Endothelial cell of umbilical vein (primary cell): ENCODE results near the gene CD151. TPM values are rescaled to one million over a fixed set of nuclear protein-coding genes. Genes with fewer than 3 reads are reported as not detected.

Experiments
- BruUV-seq: library from RNA; stranded (reverse); fragments of 400-500 nt; replicated peaks from 2 replicates; lab custom pipeline; 2021; lab: Mats Ljungman, UMichigan
- CTCF ChIA-PET: fragments of 300-600, 350-600 bp; sonication (Branson Sonifier 250); formaldehyde crosslinking; loops from one replicate; lab custom pipeline; 2021; ENCODE audit warnings: antibody characterized with exemption, inconsistent platforms; lab: Charles Lee
- POLR2A ChIA-PET: fragments of 300-600, 350-600 bp; sonication (Branson Sonifier 250); formaldehyde crosslinking; loops from one replicate; lab custom pipeline; 2021; ENCODE audit warnings: antibody characterized with exemption, inconsistent platforms; lab: Charles Lee
- DNase-seq: peaks from one replicate; pipeline ENCODE4 v3.0.0-alpha.2; 2011; ENCODE audit warnings: low read depth, low spot score
- FAIRE-seq: peaks from 2 replicates; lab custom pipeline; 2011; peaks lifted over from hg19 to GRCh38; lab: Jason Lieb, UNC
- H2AFZ ChIP-seq: 2 replicates; pipeline ENCODE4 v1.6.0; 2012; ENCODE audit warnings: low read depth, low read length, control low read depth, inconsistent platforms
- H3K27ac ChIP-seq: 2 replicates; pipeline ENCODE4 v1.5.1; 2011; ENCODE audit warnings: low read depth, mild to moderate bottlenecking, control low read depth, low read length, moderate library complexity; ENCODE audit not compliant: insufficient read depth
- H3K27me3 ChIP-seq, 2 experiments: 2 replicates each; pipeline versions ENCODE4 v1.6.0 to v1.6.1; 2011; ENCODE audit warnings: low read length in 2 of 2, mixed read lengths in 1 of 2; ENCODE audit not compliant: control insufficient read depth in 2 of 2, insufficient read depth in 2 of 2
- H3K36me3 ChIP-seq, 2 experiments: 2 replicates in 1 of 2; 3 replicates in 1 of 2; pipeline ENCODE4 v1.5.1; 2011; ENCODE audit warnings: low read length in 2 of 2, mild to moderate bottlenecking in 1 of 2, moderate library complexity in 1 of 2; ENCODE audit not compliant: control insufficient read depth in 2 of 2, insufficient read depth in 2 of 2; ENCODE audit errors: extremely low read depth in 1 of 2
- H3K4me1 ChIP-seq: 3 replicates; pipeline ENCODE4 v1.5.1; 2011; ENCODE audit warnings: mild to moderate bottlenecking, low read length; ENCODE audit not compliant: control insufficient read depth, insufficient read depth; ENCODE audit errors: extremely low read depth
- H3K4me2 ChIP-seq: 2 replicates; pipeline ENCODE4 v1.6.1; 2011; ENCODE audit warnings: low read length, control low read depth, mixed read lengths; ENCODE audit not compliant: insufficient read depth
- H3K4me3 ChIP-seq, 3 experiments: fragments of 200-600 bp in 1 of 3; sonication (generic), shearing (Covaris generic) in 1 of 3; replicated peaks in 1 of 3; 2 replicates each; pipeline ENCODE4 v1.5.1; 2011 to 2016; ENCODE audit warnings: control low read depth in 3 of 3, low read length in 3 of 3, mild to moderate bottlenecking in 2 of 3, inconsistent platforms in 1 of 3, low read depth in 1 of 3, moderate library complexity in 1 of 3; ENCODE audit not compliant: insufficient read depth in 1 of 3
- H3K79me2 ChIP-seq: 2 replicates; pipeline ENCODE4 v1.6.0; 2012; ENCODE audit warnings: low read length, inconsistent platforms; ENCODE audit not compliant: control insufficient read depth, insufficient read depth
- H3K9ac ChIP-seq: replicated peaks from 2 replicates; pipeline ENCODE3; 2011; ENCODE audit warnings: low read length, control low read depth; ENCODE audit not compliant: insufficient read depth; ENCODE audit errors: extremely low read depth
- H3K9me1 ChIP-seq: replicated peaks from 3 replicates; pipeline ENCODE4 v1.6.0; 2011; ENCODE audit warnings: mild to moderate bottlenecking, low read length; ENCODE audit not compliant: control insufficient read depth, insufficient read depth; ENCODE audit errors: extremely low read depth
- H3K9me3 ChIP-seq: replicated peaks from 2 replicates; pipeline ENCODE4 v1.5.1; 2012; ENCODE audit warnings: low read length, inconsistent platforms; ENCODE audit not compliant: control insufficient read depth, insufficient read depth
- H4K20me1 ChIP-seq: replicated peaks from 2 replicates; pipeline ENCODE3; 2011; ENCODE audit warnings: mild to moderate bottlenecking, low read length; ENCODE audit not compliant: control insufficient read depth, insufficient read depth; ENCODE audit errors: extremely low read depth
- EZH2 ChIP-seq: IDR thresholded peaks from 2 replicates; pipeline ENCODE4 v1.6.1; 2012; ENCODE audit warnings: borderline replicate concordance, low read depth, mild to moderate bottlenecking, moderate library complexity, low read length, inconsistent platforms; ENCODE audit not compliant: severe bottlenecking
- JUN ChIP-seq: IDR thresholded peaks from 2 replicates; pipeline ENCODE4 v1.6.1; 2011; ENCODE audit warnings: borderline replicate concordance, low read depth; ENCODE audit not compliant: insufficient read length, insufficient read depth
- POLR2A ChIP-seq: IDR thresholded peaks from 2 replicates; pipeline ENCODE4 v1.6.1; 2012; ENCODE audit warnings: low read depth, mild to moderate bottlenecking, control low read depth, low read length
- POLR2AphosphoS5 ChIP-seq: IDR thresholded peaks from 2 replicates; pipeline ENCODE4 v1.6.1; 2012; ENCODE audit warnings: low read depth, mild to moderate bottlenecking, control low read depth, low read length, moderate library complexity; ENCODE audit not compliant: insufficient read depth
- dilution Hi-C: fragments of 300-500 bp; cut with MboI; formaldehyde crosslinking; loops from one replicate; pipeline ENCODE4 v1.15.0; 2019; ENCODE audit warnings: low sequenced_read_pairs; ENCODE audit not compliant: extremely low pct_ligation_motif_present
- intact Hi-C: fragments of 100-400 bp; cut with micrococcal nuclease; formaldehyde crosslinking; loops from one replicate; pipeline ENCODE4 v1.10.0; 2022
- polyA plus RNA-seq, 4 experiments: library from polyadenylated mRNA; depleted of rRNA in 3 of 4; stranded (reverse) in 3 of 4; unstranded in 1 of 4; fragments of >200 nt; gene quantifications; 2 replicates each; pipeline versions ENCODE4 v1.2.1 to v1.2.3, GENCODE V29; 2011 to 2012; ENCODE audit warnings: missing spikeins in 1 of 4
- total RNA-seq: library from RNA; stranded (reverse); gene quantifications from 2 replicates; pipeline ENCODE4 v1.2.3, GENCODE V29; 2021

The CD151 gene
- total and polyA plus RNA-seq, 2 donors (not counting 3 experiments of a cell fraction or from before 2014, with no cell fraction given): 515 to 1,090 TPM

DNA sequence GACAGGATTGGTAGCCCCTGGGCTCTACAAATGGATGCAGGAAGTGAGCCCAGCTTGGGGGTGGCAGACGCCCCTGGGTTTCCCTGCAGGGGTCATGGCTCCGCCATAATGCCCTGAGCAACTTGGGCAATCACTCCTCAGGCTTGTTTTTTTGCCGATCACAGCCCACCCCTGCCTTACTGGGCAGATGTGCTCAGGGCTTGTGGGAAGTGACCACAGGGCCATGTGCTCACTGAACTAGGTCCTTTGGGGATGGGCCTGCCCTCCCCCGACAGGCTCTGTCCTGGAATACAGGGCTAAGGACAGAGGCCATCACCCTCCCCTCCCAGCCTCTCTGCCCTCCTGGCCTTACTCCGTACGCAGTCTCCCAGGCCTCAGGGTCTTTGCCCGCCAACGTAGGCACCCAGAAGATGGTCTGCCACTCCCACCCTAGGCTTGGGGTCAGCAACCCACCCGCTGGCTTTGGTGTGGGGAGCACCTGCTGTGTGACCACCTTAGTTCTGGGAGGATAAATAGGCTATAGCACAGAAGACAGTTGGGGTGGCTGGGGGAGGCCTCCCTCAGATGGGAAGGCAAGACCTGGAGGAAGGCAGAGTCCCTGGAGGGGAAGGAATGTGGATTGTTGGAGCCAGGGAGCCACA, 19.2 kb upstream of the CD151 start:
- peak; percentile 43 for TF ChIP-seq POLR2AphosphoS5
- no peak for TF ChIP-seq JUN
- TF ChIP-seq EZH2: no peak
- CTCF ChIA-PET: no interaction called here
- Histone ChIP-seq H3K4me2 (no peak overlapping the region), H4K20me1 (no peaks in the 10 kb centered on the region), H3K27ac (no peak overlapping the region), H2AFZ (no peak overlapping the region), H3K36me3 (peaks cover 5 to 25% of the 10 kb centered on the region in 2 experiments), H3K79me2 (peaks cover 33% of the 10 kb centered on the region), H3K9me3 (no peaks in the 10 kb centered on the region), H3K27me3 (no peaks in the 10 kb centered on the region), H3K4me3 (no peak overlapping the region), H3K9me1 (no peaks in the 10 kb centered on the region), H3K4me1 (peaks cover 16% of the 10 kb centered on the region), H3K9ac (no peak overlapping the region)
- dilution Hi-C loops (no loop called here), intact Hi-C loops (no loop called here)
- POLR2A ChIA-PET: no interaction called here
- no TSS peak for BruUV-seq
- DNase-seq (no peak), FAIRE-seq (no peak)

DNA sequence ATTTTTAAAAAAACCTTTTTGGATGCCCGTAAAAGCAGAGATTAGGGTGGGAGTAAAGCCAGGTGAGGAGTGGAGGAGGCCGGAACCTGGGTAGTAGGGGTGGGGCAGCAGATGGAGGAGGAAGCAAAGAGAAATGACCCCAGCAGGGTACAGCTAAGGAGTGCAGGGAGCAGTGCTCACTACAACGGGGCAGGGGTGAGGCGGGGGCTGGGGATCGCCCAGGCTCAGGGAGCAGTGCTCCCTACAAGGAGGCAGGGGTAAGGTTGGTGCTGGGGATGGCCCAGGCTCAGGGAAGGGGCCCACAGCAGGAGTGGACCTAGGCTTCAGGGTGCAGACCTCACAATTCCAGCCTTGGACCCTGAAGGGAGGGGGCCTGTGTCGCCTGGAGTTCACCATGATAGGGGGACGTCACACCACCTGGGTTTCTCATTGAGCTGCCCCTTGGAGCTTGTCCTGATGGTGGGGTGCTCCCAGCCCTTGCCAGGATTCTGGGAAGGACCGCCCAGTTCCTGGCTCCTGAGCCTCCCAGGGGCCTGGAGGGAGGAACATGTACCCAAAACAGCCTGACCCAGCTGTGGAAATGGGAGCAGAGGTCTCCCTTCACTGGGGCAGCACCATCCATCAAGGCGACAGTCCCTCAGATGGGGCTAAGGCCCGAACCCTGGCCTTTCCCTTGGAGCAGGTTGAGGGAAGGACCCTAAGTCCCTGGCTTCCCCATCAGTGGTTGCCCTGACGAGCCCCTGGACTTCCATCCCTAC, 16.9 kb upstream of the CD151 start:
- peaks cover 5 to 25% of the 10 kb centered on the region in 2 experiments for H3K36me3 ChIP-seq
- POLR2A ChIA-PET: no interaction called here
- H3K9ac ChIP-seq: no peak overlapping the region
- H3K4me3 ChIP-seq: no peak overlapping the region
- intact Hi-C loops: no loop called here
- BruUV-seq: no TSS peak
- dilution Hi-C loops: no loop called here
- H4K20me1 ChIP-seq: no peaks in the 10 kb centered on the region
- H2AFZ ChIP-seq: no peak overlapping the region
- H3K4me2 ChIP-seq: no peak overlapping the region
- peaks cover 27% of the 10 kb centered on the region for H3K79me2 ChIP-seq
- DNase-seq (no peak), FAIRE-seq (no peak)
- peaks cover 23% of the 10 kb centered on the region for H3K4me1 ChIP-seq
- CTCF ChIA-PET: no interaction called here
- H3K9me1 ChIP-seq: no peaks in the 10 kb centered on the region
- H3K27me3 ChIP-seq: no peaks in the 10 kb centered on the region
- TF ChIP-seq POLR2A (peak; percentile 17), EZH2 (no peak)
- no peaks in the 10 kb centered on the region for H3K9me3 ChIP-seq
- no peak overlapping the region for H3K27ac ChIP-seq
